HCT116 (cell line): ENCODE results near the gene ZNF341. TPM values are rescaled to one million over a fixed set of nuclear protein-coding genes. Genes with fewer than 3 reads are reported as not detected.

ENCODE experiments used
- ATAC-seq: fragments of 200-7000 bp; cut with Tn5 transposase; 2 replicates; pipeline ENCODE4 v1.9.1; 2020; ENCODE audit warnings: mild to moderate bottlenecking, moderate library complexity
- BruUV-seq: library from RNA; stranded (reverse); fragments of 400-500 nt; replicated peaks from 2 replicates; lab custom pipeline; 2021; lab: Mats Ljungman, UMichigan
- CTCF ChIA-PET: fragments of 300-600 bp; sonication (Branson Sonifier 250); formaldehyde crosslinking; loops from one replicate; lab custom pipeline; 2021; ENCODE audit warnings: antibody characterized with exemption; lab: Charles Lee
- POLR2A ChIA-PET: fragments of 300-600, 350-600 bp; sonication (Branson Sonifier 250); formaldehyde crosslinking; loops from one replicate; lab custom pipeline; 2021; ENCODE audit warnings: antibody characterized with exemption; lab: Charles Lee
- RAD21 ChIA-PET, 2 experiments: fragments of 300-600 bp; sonication (Branson Sonifier 250); formaldehyde crosslinking; loops; one replicate each; lab custom pipeline; 2023; ENCODE audit warnings: low total read pairs in 2 of 2; ENCODE audit not compliant: uncharacterized antibody in 2 of 2, unreplicated experiment in 2 of 2, low non-redundant PET in 1 of 2; lab: Charles Lee
- DNase-seq: peaks from one replicate; pipeline ENCODE4 v3.0.0-alpha.2; 2010; ENCODE audit warnings: low read depth, low spot score
- H2AFZ ChIP-seq: fragments of 200-600 bp; shearing (Covaris generic), sonication (generic); 2 replicates; pipeline ENCODE4 v1.6.1; 2017; ENCODE audit warnings: low read depth, mixed run types, mixed read lengths, antibody characterized with exemption, low read length; ENCODE audit not compliant: poor library complexity, severe bottlenecking
- H3K27ac ChIP-seq: 2 replicates; pipeline ENCODE4 v1.5.1; 2012; ENCODE audit warnings: low read depth, low read length
- H3K27me3 ChIP-seq: fragments of 200-600 bp; sonication (generic); 2 replicates; pipeline ENCODE4 v1.6.1; 2016; ENCODE audit warnings: mixed run types, low read length, mixed read lengths; ENCODE audit not compliant: insufficient read depth
- H3K36me3 ChIP-seq, 2 experiments: fragments of 200-500 bp in 1 of 2; fragments of 200-600 bp in 1 of 2; sonication (Bioruptor generic) in 1 of 2; sonication (generic) in 1 of 2; 2 replicates each; pipeline versions ENCODE4 v1.5.1 to v1.6.1; 2014 to 2016; ENCODE audit warnings: low read length in 2 of 2, inconsistent platforms in 1 of 2, mixed read lengths in 1 of 2, mixed run types in 1 of 2; ENCODE audit not compliant: insufficient read depth in 2 of 2, control insufficient read depth in 1 of 2
- H3K4me1 ChIP-seq, 2 experiments: fragments of 200-600 bp in 1 of 2; sonication (generic) in 1 of 2; 2 replicates each; pipeline versions ENCODE4 v1.5.1 to v1.6.1; 2012 to 2017; ENCODE audit warnings: low read length in 2 of 2, inconsistent platforms in 1 of 2, mild to moderate bottlenecking in 1 of 2, mixed read lengths in 1 of 2, mixed run types in 1 of 2, moderate library complexity in 1 of 2; ENCODE audit not compliant: insufficient read depth in 2 of 2, control insufficient read depth in 1 of 2
- H3K4me2 ChIP-seq: fragments of 200-600 bp; sonication (generic); 2 replicates; pipeline ENCODE4 v1.6.1; 2017; ENCODE audit warnings: mixed run types, low read length, mixed read lengths
- H3K4me3 ChIP-seq, 2 experiments: fragments of 200-600 bp in 1 of 2; sonication (generic) in 1 of 2; replicated peaks in 1 of 2; 2 replicates each; pipeline ENCODE4 v1.5.1; 2011 to 2016; ENCODE audit warnings: low read length in 2 of 2, control low read depth in 1 of 2, low read depth in 1 of 2, mild to moderate bottlenecking in 1 of 2, mixed read lengths in 1 of 2, mixed run types in 1 of 2
- H3K79me2 ChIP-seq: fragments of 200-600 bp; sonication (generic); 2 replicates; pipeline ENCODE4 v1.6.1; 2017; ENCODE audit warnings: mild to moderate bottlenecking, mixed run types, low read length, moderate library complexity, mixed read lengths; ENCODE audit not compliant: insufficient read depth
- H3K9ac ChIP-seq: fragments of 200-600 bp; sonication (generic); 2 replicates; pipeline ENCODE4 v1.6.1; 2016; ENCODE audit warnings: low read length, mixed read lengths
- H3K9me2 ChIP-seq: fragments of 200-600 bp; sonication (generic), shearing (Covaris generic); 2 replicates; pipeline ENCODE4 v1.6.1; 2017; ENCODE audit warnings: mixed run types, mild to moderate bottlenecking, moderate library complexity; ENCODE audit not compliant: insufficient read depth
- H3K9me3 ChIP-seq, 2 experiments: fragments of 200-500 bp in 1 of 2; fragments of 200-600 bp in 1 of 2; sonication (Bioruptor generic) in 1 of 2; sonication (generic) in 1 of 2; 2 replicates each; pipeline ENCODE4 v1.6.1; 2014 to 2017; ENCODE audit warnings: low read length in 2 of 2, mixed read lengths in 2 of 2, inconsistent platforms in 1 of 2, low read depth in 1 of 2, mild to moderate bottlenecking in 1 of 2, mixed run types in 1 of 2, moderate library complexity in 1 of 2; ENCODE audit not compliant: control insufficient read depth in 1 of 2, insufficient read depth in 1 of 2
- H4K20me1 ChIP-seq: fragments of 200-600 bp; sonication (generic), shearing (Covaris generic); 2 replicates; pipeline ENCODE4 v1.6.1; 2017; ENCODE audit warnings: mixed run types, mild to moderate bottlenecking, moderate library complexity; ENCODE audit not compliant: insufficient read depth
- ATF3 ChIP-seq: IDR thresholded peaks from 2 replicates; pipeline ENCODE4 v1.6.1; 2012
- CTCF ChIP-seq, 3 experiments: fragments of 200-600 bp in 1 of 3; sonication (generic) in 1 of 3; IDR thresholded peaks in 2 of 3; conservative IDR thresholded peaks in 1 of 3; 2 replicates each; pipeline ENCODE4 v1.5.1; 2012 to 2017; ENCODE audit warnings: low read depth in 2 of 3, low read length in 2 of 3, antibody characterized with exemption in 1 of 3, borderline replicate concordance in 1 of 3, control low read depth in 1 of 3, mild to moderate bottlenecking in 1 of 3, mixed read lengths in 1 of 3, mixed run types in 1 of 3, moderate library complexity in 1 of 3; ENCODE audit not compliant: insufficient read depth in 1 of 3
- EGR1 ChIP-seq: IDR thresholded peaks from 2 replicates; pipeline ENCODE4 v1.6.1; 2012; ENCODE audit warnings: low read depth
- EZH2 ChIP-seq: fragments of 200-600 bp; sonication (generic); IDR thresholded peaks from 2 replicates; pipeline ENCODE4 v1.6.1; 2017; ENCODE audit warnings: antibody characterized with exemption, mixed run types
- POLR2A ChIP-seq: IDR thresholded peaks from 2 replicates; pipeline ENCODE4 v1.7.0; 2011; ENCODE audit warnings: borderline replicate concordance; ENCODE audit not compliant: insufficient read depth, insufficient read length; ENCODE audit errors: extremely low read depth
- SIN3A ChIP-seq: IDR thresholded peaks from 2 replicates; pipeline ENCODE4 v1.6.1; 2012; ENCODE audit warnings: low read depth
- SP1 ChIP-seq: IDR thresholded peaks from 2 replicates; pipeline ENCODE4 v1.6.1; 2012; ENCODE audit warnings: low read depth
- SRF ChIP-seq: IDR thresholded peaks from 2 replicates; pipeline ENCODE4 v1.6.1; 2012; ENCODE audit warnings: low read depth
- YY1 ChIP-seq: IDR thresholded peaks from 2 replicates; pipeline ENCODE4 v1.6.1; 2011; ENCODE audit warnings: low read length, low read depth, moderate library complexity, mild to moderate bottlenecking; ENCODE audit not compliant: insufficient replicate concordance; ENCODE audit errors: extremely low read depth
- ZFX ChIP-seq: fragments of 450-650 bp; IDR thresholded peaks from 2 replicates; pipeline ENCODE4 v1.6.1; 2017
- ZNF274 ChIP-seq: fragments of 200-500 bp; sonication (Bioruptor generic); IDR thresholded peaks from 2 replicates; pipeline ENCODE4 v1.6.1; 2014; ENCODE audit warnings: mild to moderate bottlenecking, low read depth, low read length, inconsistent platforms
- intact Hi-C: fragments of 100-400 bp; cut with micrococcal nuclease; formaldehyde crosslinking; loops from 2 replicates; pipeline ENCODE4 v1.10.0; 2022
- total RNA-seq: library from RNA; stranded (reverse); gene quantifications from one replicate; pipeline ENCODE4 v1.2.1, GENCODE V29; 2021; ENCODE audit not compliant: unreplicated experiment

Gene ZNF341
- total RNA-seq, 1 experiment from 2014 or later = 4.9 TPM

DNA sequence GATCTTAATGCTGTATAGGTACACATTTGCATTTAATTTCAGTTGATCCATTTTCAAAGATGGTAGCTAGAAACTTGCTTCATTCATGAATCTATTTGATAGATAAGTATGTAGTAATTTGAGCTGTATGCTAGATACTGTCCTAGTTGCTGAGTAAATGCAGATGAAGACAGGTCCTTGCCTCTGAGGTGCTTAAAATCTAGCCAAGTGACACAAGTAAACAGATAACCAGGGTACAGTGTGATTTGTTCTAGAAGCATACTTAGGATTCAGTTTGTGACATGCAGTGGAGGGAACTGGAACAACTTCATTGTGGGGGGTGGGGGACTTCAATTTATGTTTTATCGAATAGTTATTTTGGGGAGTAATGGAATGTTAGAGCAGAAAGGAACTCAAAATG, 88.6 kb downstream of the ZNF341 start:
- Histone ChIP-seq H3K27me3 (no peaks in the 10 kb centered on the region), H3K4me1 (peaks cover 15 to 34% of the 10 kb centered on the region in 2 experiments), H3K79me2 (peaks cover 83% of the 10 kb centered on the region), H3K9me3 (no peaks in the 10 kb centered on the region), H3K27ac (no peak overlapping the region), H2AFZ (no peak overlapping the region), H3K9me2 (no peaks in the 10 kb centered on the region), H3K36me3 (peaks cover 0 to 4% of the 10 kb centered on the region in 2 experiments; a peak in 2 of 4 replicates), H4K20me1 (peaks cover 12% of the 10 kb centered on the region; the same call in 1 of the 2 replicates), H3K4me2 (peak overlapping the region; percentile 47; the same call in 1 of the 2 replicates), H3K4me3 (no peak overlapping the region), H3K9ac (peak overlapping the region; percentile 7; the same call in 1 of the 2 replicates)
- ChIA-PET RAD21 (no interaction called here), POLR2A (interaction anchor here (1.4 kb wide), 1 partner anchor 31 kb away, joined by 3 read pairs; no protein-coding TSS in a partner anchor), CTCF (no interaction called here)
- BruUV-seq = no TSS peak
- TF ChIP-seq YY1 = no peak
- TF ChIP-seq CTCF (IDR thresholded peaks at IDR 0.05 in 2 of 3, conservative IDR thresholded peaks at IDR 0.05 in 1 of 3; ENCODE audit: borderline replicate concordance in 1 of 3, insufficient read depth in 1 of 3, low read depth in 2 of 3, low read length in 2 of 3) = no peak
- no peak for TF ChIP-seq SP1
- no peak for TF ChIP-seq ZFX
- no peak for TF ChIP-seq SIN3A
- no peak for TF ChIP-seq EGR1
- no peak for TF ChIP-seq SRF
- no peak for TF ChIP-seq ZNF274
- no peak for TF ChIP-seq POLR2A
- no peak for TF ChIP-seq EZH2
- TF ChIP-seq ATF3 = no peak
- DNase-seq (no peak), ATAC-seq (no peak)
- intact Hi-C loops = no loop called here
